Neural cell (in vitro differentiated cells): ENCODE data around the gene SGIP1. TPM values are rescaled to one million over a fixed set of nuclear protein-coding genes. Genes with fewer than 3 reads are reported as not detected.

Experiments
- H2AFZ ChIP-seq: fragments of 200-600, 300-800 bp; sonication (generic), shearing (Covaris generic); 2 replicates; pipeline ENCODE4 v1.6.0; 2014; ENCODE audit warnings: low read depth, mild to moderate bottlenecking, antibody characterized with exemption, low read length, moderate library complexity
- H3F3A ChIP-seq: fragments of 200-600 bp; shearing (Covaris generic); 2 replicates; pipeline ENCODE4 v1.6.1; 2016; ENCODE audit warnings: mild to moderate bottlenecking, moderate library complexity, mixed read lengths, antibody characterized with exemption, low read length; ENCODE audit not compliant: insufficient read depth, poor library complexity, severe bottlenecking
- H3K27ac ChIP-seq: fragments of 200-600, 300-800 bp; sonication (generic), shearing (Covaris generic); 2 replicates; pipeline ENCODE4 v1.5.1; 2014; ENCODE audit warnings: mild to moderate bottlenecking, low read length, moderate library complexity
- H3K27me3 ChIP-seq: fragments of 300-800, 200-600 bp; sonication (generic), shearing (Covaris generic); 2 replicates; pipeline ENCODE4 v1.6.0; 2014; ENCODE audit warnings: mild to moderate bottlenecking, low read depth, low read length, moderate library complexity; ENCODE audit not compliant: insufficient read depth
- H3K36me3 ChIP-seq: fragments of 300-800, 200-600 bp; sonication (generic), shearing (Covaris generic); 2 replicates; pipeline ENCODE4 v1.5.1; 2014; ENCODE audit warnings: mild to moderate bottlenecking, antibody characterized with exemption, low read length, moderate library complexity; ENCODE audit not compliant: insufficient read depth
- H3K4me2 ChIP-seq: fragments of 300-800, 200-600 bp; sonication (generic), shearing (Covaris generic); 2 replicates; pipeline ENCODE4 v1.6.0; 2014; ENCODE audit warnings: mild to moderate bottlenecking, low read length
- H3K4me3 ChIP-seq: fragments of 300-800, 200-600 bp; sonication (generic), shearing (Covaris generic); 2 replicates; pipeline ENCODE4 v1.5.1; 2014; ENCODE audit warnings: mild to moderate bottlenecking, low read length, moderate library complexity
- H3K79me2 ChIP-seq: fragments of 200-600 bp; shearing (Covaris generic); replicated peaks from 2 replicates; pipeline ENCODE4 v1.6.0; 2014; ENCODE audit warnings: mild to moderate bottlenecking, low read length, moderate library complexity; ENCODE audit not compliant: insufficient read depth
- H3K9ac ChIP-seq: fragments of 300-800, 200-600 bp; sonication (generic), shearing (Covaris generic); 2 replicates; pipeline ENCODE4 v1.6.1; 2016; ENCODE audit warnings: mild to moderate bottlenecking, low read length, mixed read lengths
- H3K9me2 ChIP-seq: fragments of 200-600 bp; shearing (Covaris generic); 2 replicates; pipeline ENCODE4 v1.6.1; 2016; ENCODE audit warnings: mild to moderate bottlenecking, low read length, mixed read lengths; ENCODE audit not compliant: insufficient read depth
- H3K9me3 ChIP-seq: fragments of 200-600, 300-800 bp; sonication (generic), shearing (Covaris generic); 2 replicates; pipeline ENCODE4 v1.6.1; 2016; ENCODE audit warnings: mild to moderate bottlenecking, mixed run types, low read length, moderate library complexity, mixed read lengths
- H4K20me1 ChIP-seq: fragments of 200-600 bp; shearing (Covaris generic); 2 replicates; pipeline ENCODE4 v1.6.1; 2016; ENCODE audit warnings: mild to moderate bottlenecking, mixed run types; ENCODE audit not compliant: insufficient read depth
- EP300 ChIP-seq: fragments of 450-650 bp; conservative IDR thresholded peaks from 2 replicates; pipeline ENCODE4 v1.6.1; 2014; ENCODE audit warnings: antibody characterized with exemption, mild to moderate bottlenecking, moderate library complexity; ENCODE audit not compliant: poor library complexity, severe bottlenecking
- EZH2 ChIP-seq: fragments of 200-600, 300-800 bp; shearing (Covaris generic), sonication (generic); IDR thresholded peaks from 2 replicates; pipeline ENCODE4 v1.6.1; 2014; ENCODE audit warnings: antibody characterized with exemption, low read length, borderline replicate concordance, mild to moderate bottlenecking; ENCODE audit not compliant: insufficient read depth, poor library complexity, severe bottlenecking
- MXI1 ChIP-seq: fragments of 450-650 bp; conservative IDR thresholded peaks from 2 replicates; pipeline ENCODE4 v1.6.1; 2014; ENCODE audit warnings: antibody characterized with exemption, mild to moderate bottlenecking; ENCODE audit not compliant: poor library complexity, severe bottlenecking
- POLR2AphosphoS5 ChIP-seq: IDR thresholded peaks from 2 replicates; pipeline ENCODE4 v1.6.1; 2012
- RAD21 ChIP-seq: fragments of 450-650 bp; conservative IDR thresholded peaks from 2 replicates; pipeline ENCODE4 v1.6.1; 2014; ENCODE audit warnings: antibody characterized with exemption, mild to moderate bottlenecking, moderate library complexity
- SMC3 ChIP-seq: fragments of 450-650 bp; conservative IDR thresholded peaks from 2 replicates; pipeline ENCODE4 v1.6.1; 2014; ENCODE audit warnings: antibody characterized with exemption, mild to moderate bottlenecking, moderate library complexity; ENCODE audit not compliant: poor library complexity
- TAF1 ChIP-seq: IDR thresholded peaks from 2 replicates; pipeline ENCODE4 v1.6.1; 2012; ENCODE audit warnings: low read depth
- polyA plus RNA-seq: library from polyadenylated mRNA; depleted of rRNA; stranded (reverse); fragments of >200 nt; gene quantifications from 2 replicates; pipeline ENCODE4 v1.2.3, GENCODE V29; 2014
- TF ChIP-seq, protein P1 (sequence below): fragments of 450-650 bp; IDR thresholded peaks from 2 replicates; pipeline ENCODE4 v1.5.1; 2014; ENCODE audit warnings: antibody characterized with exemption, mild to moderate bottlenecking, moderate library complexity; ENCODE audit not compliant: poor library complexity, severe bottlenecking
- TF ChIP-seq, protein P2 (sequence below): IDR thresholded peaks from 2 replicates; pipeline ENCODE4 v1.6.1; 2012; ENCODE audit warnings: borderline replicate concordance

Gene SGIP1
- polyA plus RNA-seq, 1 donor from 2014 or later: 50.5 TPM

DNA sequence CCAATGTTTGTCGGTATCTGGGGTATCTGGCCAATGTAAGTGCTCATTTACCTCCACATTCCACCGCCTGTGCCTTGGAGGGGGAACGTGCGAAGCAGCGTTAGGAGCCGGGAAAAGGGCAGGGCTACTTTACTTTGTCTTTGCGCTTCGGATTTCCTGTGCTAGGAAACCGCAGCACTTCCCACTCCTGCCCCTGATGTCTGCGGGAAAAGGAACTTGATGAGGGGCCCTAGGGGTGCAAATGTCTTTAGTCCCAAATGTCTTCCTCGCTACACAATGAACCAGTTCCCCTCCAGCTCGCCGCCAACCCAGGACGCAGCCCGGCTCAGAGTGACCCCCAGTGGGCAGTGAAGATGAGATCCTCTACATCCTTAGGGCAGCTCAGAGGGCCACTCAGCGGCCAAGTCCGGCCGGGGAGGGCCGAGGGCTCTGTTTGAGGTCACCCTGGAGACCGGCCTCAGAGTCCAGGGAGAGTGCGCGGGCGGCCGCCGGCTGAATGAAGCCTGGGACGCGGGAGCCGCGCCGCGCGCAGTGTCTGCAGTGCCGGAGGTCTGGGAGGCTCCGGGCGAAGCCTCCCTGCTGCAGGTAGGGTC, 218.1 kb downstream of the SGIP1 start, which contains the start of gene DYNLT5:
Gene DYNLT5, plus strand, starts transcription at position 460 of the 593 bp plus-strand sequence. CDS start 2,200 bp downstream, outside the sequence.
- H3K27me3 ChIP-seq: peaks cover 21% of the 10 kb centered on the region
- no peaks in the 10 kb centered on the region for H3K9me2 ChIP-seq
- no peak for TF ChIP-seq POLR2AphosphoS5
- TF ChIP-seq MXI1: no peak
- no peak for TF ChIP-seq TAF1
- no peak for TF ChIP-seq EZH2
- TF ChIP-seq, protein P1, sequence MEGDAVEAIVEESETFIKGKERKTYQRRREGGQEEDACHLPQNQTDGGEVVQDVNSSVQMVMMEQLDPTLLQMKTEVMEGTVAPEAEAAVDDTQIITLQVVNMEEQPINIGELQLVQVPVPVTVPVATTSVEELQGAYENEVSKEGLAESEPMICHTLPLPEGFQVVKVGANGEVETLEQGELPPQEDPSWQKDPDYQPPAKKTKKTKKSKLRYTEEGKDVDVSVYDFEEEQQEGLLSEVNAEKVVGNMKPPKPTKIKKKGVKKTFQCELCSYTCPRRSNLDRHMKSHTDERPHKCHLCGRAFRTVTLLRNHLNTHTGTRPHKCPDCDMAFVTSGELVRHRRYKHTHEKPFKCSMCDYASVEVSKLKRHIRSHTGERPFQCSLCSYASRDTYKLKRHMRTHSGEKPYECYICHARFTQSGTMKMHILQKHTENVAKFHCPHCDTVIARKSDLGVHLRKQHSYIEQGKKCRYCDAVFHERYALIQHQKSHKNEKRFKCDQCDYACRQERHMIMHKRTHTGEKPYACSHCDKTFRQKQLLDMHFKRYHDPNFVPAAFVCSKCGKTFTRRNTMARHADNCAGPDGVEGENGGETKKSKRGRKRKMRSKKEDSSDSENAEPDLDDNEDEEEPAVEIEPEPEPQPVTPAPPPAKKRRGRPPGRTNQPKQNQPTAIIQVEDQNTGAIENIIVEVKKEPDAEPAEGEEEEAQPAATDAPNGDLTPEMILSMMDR: no peak
- TF ChIP-seq, protein P2, sequence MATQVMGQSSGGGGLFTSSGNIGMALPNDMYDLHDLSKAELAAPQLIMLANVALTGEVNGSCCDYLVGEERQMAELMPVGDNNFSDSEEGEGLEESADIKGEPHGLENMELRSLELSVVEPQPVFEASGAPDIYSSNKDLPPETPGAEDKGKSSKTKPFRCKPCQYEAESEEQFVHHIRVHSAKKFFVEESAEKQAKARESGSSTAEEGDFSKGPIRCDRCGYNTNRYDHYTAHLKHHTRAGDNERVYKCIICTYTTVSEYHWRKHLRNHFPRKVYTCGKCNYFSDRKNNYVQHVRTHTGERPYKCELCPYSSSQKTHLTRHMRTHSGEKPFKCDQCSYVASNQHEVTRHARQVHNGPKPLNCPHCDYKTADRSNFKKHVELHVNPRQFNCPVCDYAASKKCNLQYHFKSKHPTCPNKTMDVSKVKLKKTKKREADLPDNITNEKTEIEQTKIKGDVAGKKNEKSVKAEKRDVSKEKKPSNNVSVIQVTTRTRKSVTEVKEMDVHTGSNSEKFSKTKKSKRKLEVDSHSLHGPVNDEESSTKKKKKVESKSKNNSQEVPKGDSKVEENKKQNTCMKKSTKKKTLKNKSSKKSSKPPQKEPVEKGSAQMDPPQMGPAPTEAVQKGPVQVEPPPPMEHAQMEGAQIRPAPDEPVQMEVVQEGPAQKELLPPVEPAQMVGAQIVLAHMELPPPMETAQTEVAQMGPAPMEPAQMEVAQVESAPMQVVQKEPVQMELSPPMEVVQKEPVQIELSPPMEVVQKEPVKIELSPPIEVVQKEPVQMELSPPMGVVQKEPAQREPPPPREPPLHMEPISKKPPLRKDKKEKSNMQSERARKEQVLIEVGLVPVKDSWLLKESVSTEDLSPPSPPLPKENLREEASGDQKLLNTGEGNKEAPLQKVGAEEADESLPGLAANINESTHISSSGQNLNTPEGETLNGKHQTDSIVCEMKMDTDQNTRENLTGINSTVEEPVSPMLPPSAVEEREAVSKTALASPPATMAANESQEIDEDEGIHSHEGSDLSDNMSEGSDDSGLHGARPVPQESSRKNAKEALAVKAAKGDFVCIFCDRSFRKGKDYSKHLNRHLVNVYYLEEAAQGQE: no peak
- TF ChIP-seq EP300: no peak
- no peak for TF ChIP-seq SMC3
- TF ChIP-seq RAD21: no peak
- no peaks in the 10 kb centered on the region for H3K9me3 ChIP-seq
- no peak within 1 kb of the TSS for H3K27ac ChIP-seq
- no peak within 1 kb of the TSS for H2AFZ ChIP-seq
- no peaks in the 10 kb centered on the region for H3F3A ChIP-seq
- H4K20me1 ChIP-seq: no peaks in the 10 kb centered on the region
- no peak within 1 kb of the TSS for H3K4me2 ChIP-seq
- H3K79me2 ChIP-seq: no peaks in the 10 kb centered on the region
- peak within 1 kb of the TSS; percentile 58 for H3K4me3 ChIP-seq
- H3K9ac ChIP-seq: no peak within 1 kb of the TSS
- no peaks in the 10 kb centered on the region for H3K36me3 ChIP-seq

DNA sequence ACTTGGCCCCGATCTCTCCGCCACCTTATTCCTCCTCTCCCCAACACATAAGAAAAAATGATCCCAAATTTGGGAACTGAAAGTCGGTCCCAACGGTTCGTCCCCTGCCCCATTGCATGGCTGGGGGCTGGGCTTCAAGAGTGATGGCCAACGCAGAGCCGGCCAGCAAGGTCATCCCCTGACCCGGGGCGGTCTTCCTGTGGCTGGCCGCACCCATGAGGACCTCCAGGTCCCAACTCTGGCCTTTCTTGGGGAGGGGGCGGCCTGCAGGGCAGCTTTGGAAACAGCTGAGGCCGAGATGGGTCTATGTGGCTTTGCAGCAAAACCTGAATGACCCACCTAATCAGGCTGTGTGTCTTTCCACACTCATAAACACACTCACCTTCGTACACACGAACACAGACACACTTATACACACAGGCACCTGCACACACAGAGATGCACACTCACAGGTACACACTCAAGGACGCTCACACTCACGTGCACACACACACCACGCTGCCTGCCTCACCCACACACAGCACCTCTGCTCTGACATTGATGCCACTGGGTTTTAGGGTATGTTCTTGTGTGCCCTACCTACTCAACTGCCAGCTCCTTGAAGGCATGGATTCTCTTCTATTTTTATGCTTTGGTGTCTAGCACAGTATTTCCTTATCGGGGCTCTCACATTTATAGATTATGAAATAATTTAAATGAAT, 218.9 kb downstream of the SGIP1 start:
- Histone ChIP-seq H3K9ac (no peak overlapping the region), H3K9me3 (no peaks in the 10 kb centered on the region), H3K36me3 (no peaks in the 10 kb centered on the region), H4K20me1 (no peaks in the 10 kb centered on the region), H3F3A (no peaks in the 10 kb centered on the region), H3K79me2 (no peaks in the 10 kb centered on the region), H3K4me3 (peak overlapping the region; percentile 58), H3K9me2 (no peaks in the 10 kb centered on the region), H2AFZ (no peak overlapping the region), H3K4me2 (no peak overlapping the region), H3K27ac (no peak overlapping the region), H3K27me3 (peaks cover 21% of the 10 kb centered on the region)
- TF ChIP-seq, protein P2: no peak
- no peak for TF ChIP-seq TAF1
- TF ChIP-seq EP300: no peak
- no peak for TF ChIP-seq MXI1
- no peak for TF ChIP-seq SMC3
